Measurements from ENCODE around the gene GYPC. TPM values are rescaled to one million over a fixed set of nuclear protein-coding genes. Genes with fewer than 3 reads are reported as not detected.
"Not testable (repeated sequence)": the region's sequence is repeated elsewhere in the genome, so short reads cannot be mapped to it uniquely, and the experiment has no call there.

The GYPC gene
- 102 TPM for total RNA-seq

GRCh38 chr2:126655500-126656430 lies at the start of gene GYPC:
GYPC (plus strand) TSS chr2:126656158; CDS start chr2:126656264, 106 bp downstream.
- peak; percentile 44 for DNase-seq

- peak; percentile 42 for DNase-seq
Measured at GRCh38 chr2:126614524-126615227, 41.3 kb upstream of the GYPC start.

GRCh38 chr2:126616606-126617069 lies 39.3 kb upstream of the GYPC start:
- no peak for DNase-seq

GRCh38 chr2:126620302-126620701 lies 35.7 kb upstream of the GYPC start:
- DNase-seq, result no peak

GRCh38 chr2:126623000-126623399 lies 33.0 kb upstream of the GYPC start:
- DNase-seq, result no peak

GRCh38 chr2:126627643-126628042 lies 28.3 kb upstream of the GYPC start:
- DNase-seq, result no peak

GRCh38 chr2:126634273-126634861 lies 21.6 kb upstream of the GYPC start:
- no peak for DNase-seq

GRCh38 chr2:126635281-126635680 lies 20.7 kb upstream of the GYPC start:
- DNase-seq, result no peak

- no peak for DNase-seq
Measured at GRCh38 chr2:126635736-126636135, 20.2 kb upstream of the GYPC start.

- DNase-seq, result no peak
Measured at GRCh38 chr2:126637386-126637785, 18.6 kb upstream of the GYPC start.

GRCh38 chr2:126638746-126639145 lies 17.2 kb upstream of the GYPC start:
- no peak for DNase-seq

- DNase-seq, result no peak
Measured at GRCh38 chr2:126639276-126639675, 16.7 kb upstream of the GYPC start.

- not testable (repeated sequence) for DNase-seq
Measured at GRCh38 chr2:126641294-126641693, 14.7 kb upstream of the GYPC start.

GRCh38 chr2:126642031-126642430 lies 13.9 kb upstream of the GYPC start:
- no peak for DNase-seq

GRCh38 chr2:126643431-126643830 lies 12.5 kb upstream of the GYPC start:
- DNase-seq, result no peak

- no peak for DNase-seq
Measured at GRCh38 chr2:126643972-126644371, 12.0 kb upstream of the GYPC start.

GRCh38 chr2:126644630-126645191 lies 11.2 kb upstream of the GYPC start:
- no peak for DNase-seq

GRCh38 chr2:126645211-126645618 lies 10.7 kb upstream of the GYPC start:
- DNase-seq, result no peak

- DNase-seq, result no peak
Measured at GRCh38 chr2:126646026-126646425, 9.9 kb upstream of the GYPC start.

- DNase-seq, result not testable (repeated sequence)
Measured at GRCh38 chr2:126647714-126648344, 8.1 kb upstream of the GYPC start.

GRCh38 chr2:126648345-126648786 lies 7.6 kb upstream of the GYPC start:
- DNase-seq, result not testable (repeated sequence)

- DNase-seq, result no peak
Measured at GRCh38 chr2:126649101-126649500, 6.9 kb upstream of the GYPC start.
